CD4-positive, alpha-beta memory T cell (primary cell): ENCODE data around the gene NDUFV1. TPM values are rescaled to one million over a fixed set of nuclear protein-coding genes. Genes with fewer than 3 reads are reported as not detected.
A peak's percentile ranks its signal among the peaks of the same experiment; 100 is the strongest.

Source experiments
- CTCF ChIA-PET: fragments of 350-600 bp; sonication (Branson Sonifier 250); formaldehyde crosslinking; loops from one replicate; lab custom pipeline; 2021; ENCODE audit warnings: inconsistent platforms; ENCODE audit not compliant: partially characterized antibody; lab: Charles Lee
- POLR2A ChIA-PET: fragments of 350-600 bp; sonication (Branson Sonifier 250); formaldehyde crosslinking; loops from one replicate; lab custom pipeline; 2021; ENCODE audit not compliant: partially characterized antibody; lab: Charles Lee
- DNase-seq, 5 donors: peaks; one replicate each; pipeline versions ENCODE4 v3.0.0 to v3.0.0-alpha.2; 2020 to 2022; ENCODE audit warnings: mixed read lengths in 1 of 5
- H3K27ac ChIP-seq: one replicate; pipeline ENCODE4 v1.7.0; 2013; ENCODE audit warnings: low read depth, low read length
- H3K27me3 ChIP-seq: 2 replicates; pipeline ENCODE4 v1.7.0; 2013; ENCODE audit warnings: mild to moderate bottlenecking, low read length, moderate library complexity; ENCODE audit not compliant: insufficient read depth
- H3K36me3 ChIP-seq: 2 replicates; pipeline ENCODE4 v1.7.0; 2013; ENCODE audit warnings: mild to moderate bottlenecking, low read length, moderate library complexity; ENCODE audit not compliant: insufficient read depth
- H3K4me1 ChIP-seq: 2 replicates; pipeline ENCODE4 v1.7.0; 2013; ENCODE audit warnings: mild to moderate bottlenecking, low read length, moderate library complexity; ENCODE audit not compliant: insufficient read depth
- H3K4me3 ChIP-seq, 2 donors: one replicate each; pipeline ENCODE4 v1.7.0; 2013; ENCODE audit warnings: low read length in 2 of 2, mild to moderate bottlenecking in 1 of 2
- H3K9me3 ChIP-seq, 2 donors: one replicate each; pipeline ENCODE4 v1.7.0; 2013; ENCODE audit warnings: low read length in 2 of 2, control low read depth in 1 of 2; ENCODE audit not compliant: control insufficient read depth in 1 of 2
- H3K27ac Mint-ChIP-seq, 7 donors: one replicate each; pipeline ENCODE4 v1.8.0; 2020 to 2021; ENCODE audit warnings: mixed read lengths in 7 of 7, mild to moderate bottlenecking in 6 of 7, inconsistent platforms in 3 of 7, moderate library complexity in 3 of 7
- H3K27me3 Mint-ChIP-seq, 2 donors: one replicate each; pipeline ENCODE4 v1.8.0; 2020 to 2021; ENCODE audit warnings: mixed read lengths in 2 of 2
- H3K36me3 Mint-ChIP-seq, 2 donors: one replicate each; pipeline ENCODE4 v1.8.0; 2020 to 2021; ENCODE audit warnings: mixed read lengths in 2 of 2, inconsistent platforms in 1 of 2, mild to moderate bottlenecking in 1 of 2
- H3K4me1 Mint-ChIP-seq, 4 donors: one replicate each; pipeline ENCODE4 v1.8.0; 2020 to 2021; ENCODE audit warnings: mixed read lengths in 4 of 4, mild to moderate bottlenecking in 1 of 4
- H3K4me3 Mint-ChIP-seq, 8 donors: one replicate each; pipeline ENCODE4 v1.8.0; 2020 to 2021; ENCODE audit warnings: mixed read lengths in 8 of 8, mild to moderate bottlenecking in 7 of 8, moderate library complexity in 6 of 8, inconsistent platforms in 3 of 8
- H3K9me3 Mint-ChIP-seq, 8 donors: one replicate each; pipeline ENCODE4 v1.8.0; 2020 to 2021; ENCODE audit warnings: mixed read lengths in 8 of 8, mild to moderate bottlenecking in 5 of 8, inconsistent platforms in 3 of 8, moderate library complexity in 1 of 8
- intact Hi-C: fragments of 100-400 bp; cut with micrococcal nuclease; formaldehyde crosslinking; loops from one replicate; pipeline ENCODE4 v1.15.1; 2023
- polyA plus RNA-seq, 2 donors: library from polyadenylated mRNA; unstranded; fragments of 300-500 nt; fragmentation: Illumina TruSeq; gene quantifications; one replicate each; pipeline ENCODE4 v1.2.3, GENCODE V29; 2021
- total RNA-seq, 2 experiments: library from RNA; stranded (reverse); gene quantifications; one replicate each; pipeline ENCODE4 v1.2.3, GENCODE V29; 2021

The NDUFV1 gene
- total and polyA plus RNA-seq, 4 experiments from 2014 or later, result 124 to 212 (median 169) TPM

GRCh38 chr11:67627441-67627811 lies 20.7 kb downstream of the NDUFV1 start:
- Histone ChIP-seq H3K36me3 (no peaks in the 10 kb centered on the region), H3K9me3 (no peaks in the 10 kb centered on the region), H3K4me1 (peaks cover 14% of the 10 kb centered on the region), H3K27me3 (no peaks in the 10 kb centered on the region), H3K27ac (no peak overlapping the region), H3K4me3 (no peak overlapping the region)
- H3K9me3 Mint-ChIP-seq, result peaks cover 0 to 2% (median 0%) of the 10 kb centered on the region in 8 donors
- H3K4me1 Mint-ChIP-seq, result peaks cover 3 to 11% (median 8%) of the 10 kb centered on the region in 4 donors
- no peak overlapping the region for H3K27ac Mint-ChIP-seq
- POLR2A ChIA-PET, result interaction anchor here (2.9 kb wide), 1 partner anchor 13 kb away, joined by 12 read pairs; no protein-coding TSS in a partner anchor
- intact Hi-C loops, result loop anchor here (5.0 kb wide), 1 partner anchor 90 kb away; no protein-coding TSS in a partner anchor
- CTCF ChIA-PET, result interaction anchor here (1.1 to 6.3 kb wide), 6 partner anchors 8 to 35 kb away, joined by 3 to 67 read pairs (median 4); no protein-coding TSS in a partner anchor
- H3K27me3 Mint-ChIP-seq, result no peaks in the 10 kb centered on the region
- peak in 1 of 5 donors; percentile 26 for DNase-seq
- peak overlapping the region in 1 of 8 donors; percentile 39 for H3K4me3 Mint-ChIP-seq
- no peaks in the 10 kb centered on the region for H3K36me3 Mint-ChIP-seq

GRCh38 chr11:67627812-67628624 lies 21.3 kb downstream of the NDUFV1 start:
- Histone ChIP-seq H3K4me3 (no peak overlapping the region), H3K9me3 (no peaks in the 10 kb centered on the region), H3K4me1 (peaks cover 14% of the 10 kb centered on the region), H3K36me3 (no peaks in the 10 kb centered on the region), H3K27me3 (no peaks in the 10 kb centered on the region), H3K27ac (no peak overlapping the region)
- H3K27me3 Mint-ChIP-seq, result no peaks in the 10 kb centered on the region
- peak overlapping the region in 1 of 8 donors; percentile 39 for H3K4me3 Mint-ChIP-seq
- ChIA-PET POLR2A (interaction anchor here (0.7 to 3.2 kb wide), 4 partner anchors 14 to 226 kb away, joined by 3 to 33 read pairs (median 8); partner anchors contain the start of gene PPP1CA), CTCF (interaction anchor here (1.1 to 6.3 kb wide), 9 partner anchors 8 to 178 kb away, joined by 3 to 67 read pairs (median 4); partner anchors contain the start of gene GSTP1)
- no peak overlapping the region for H3K27ac Mint-ChIP-seq
- H3K9me3 Mint-ChIP-seq, result peaks cover 0 to 2% (median 0%) of the 10 kb centered on the region in 8 donors
- intact Hi-C loops, result loop anchor here (2.0 to 5.0 kb wide), 2 partner anchors 13 to 89 kb away; no protein-coding TSS in a partner anchor
- H3K4me1 Mint-ChIP-seq, result peaks cover 3 to 11% (median 8%) of the 10 kb centered on the region in 4 donors
- DNase-seq, result peak in 1 of 5 donors; percentile 24
- no peaks in the 10 kb centered on the region for H3K36me3 Mint-ChIP-seq

GRCh38 chr11:67628710-67629385 lies 22.1 kb downstream of the NDUFV1 start:
- peaks cover 14% of the 10 kb centered on the region for H3K4me1 ChIP-seq
- H3K4me3 Mint-ChIP-seq, result peak overlapping the region in 6 of 8 donors; percentile 38 to 84 (median 60)
- peaks cover 0 to 2% (median 0%) of the 10 kb centered on the region in 8 donors for H3K9me3 Mint-ChIP-seq
- ChIA-PET POLR2A (interaction anchor here (0.7 to 3.3 kb wide), 9 partner anchors 11 to 276 kb away, joined by 3 to 44 read pairs (median 11); partner anchors contain the start of genes ACY3, GSTP1, POLD4 and PPP1CA), CTCF (interaction anchor here (0.9 to 6.3 kb wide), 17 partner anchors 8 to 225 kb away, joined by 3 to 67 read pairs (median 4); partner anchors contain the start of genes ACY3, GSTP1 and TBC1D10C)
- no peaks in the 10 kb centered on the region for H3K9me3 ChIP-seq
- H3K36me3 ChIP-seq, result no peaks in the 10 kb centered on the region
- peak overlapping the region in 4 of 7 donors; percentile 32 to 75 (median 56) for H3K27ac Mint-ChIP-seq
- no peaks in the 10 kb centered on the region for H3K27me3 ChIP-seq
- no peaks in the 10 kb centered on the region for H3K27me3 Mint-ChIP-seq
- intact Hi-C loops, result loop anchor here (1.0 to 5.0 kb wide), 4 partner anchors 14 to 88 kb away; partner anchors contain the start of gene NDUFV1
- peak in 1 of 5 donors; percentile 37 for DNase-seq
- H3K36me3 Mint-ChIP-seq, result no peaks in the 10 kb centered on the region
- peaks cover 3 to 11% (median 8%) of the 10 kb centered on the region in 4 donors for H3K4me1 Mint-ChIP-seq
- H3K4me3 ChIP-seq, result peak overlapping the region in 1 of 2 donors; percentile 75
- peak overlapping the region; percentile 70 for H3K27ac ChIP-seq

GRCh38 chr11:67629386-67630227 lies 22.9 kb downstream of the NDUFV1 start, which contains the start of gene NUDT8:
TSS of gene NUDT8 (minus strand) at chr11:67629937. CDS start at chr11:67629911, 26 bp downstream.
- Mint-ChIP-seq H3K4me1 (peaks cover 3 to 11% (median 8%) of the 10 kb centered on the region in 4 donors), H3K36me3 (no peaks in the 10 kb centered on the region), H3K4me3 (peak within 1 kb of the TSS; percentile 84 to 91 (median 89)), H3K27ac (peak within 1 kb of the TSS; percentile 76 to 96 (median 93)), H3K27me3 (no peaks in the 10 kb centered on the region), H3K9me3 (peaks cover 0 to 2% (median 0%) of the 10 kb centered on the region in 8 donors)
- H3K27ac ChIP-seq, result peak within 1 kb of the TSS; percentile 81
- no peaks in the 10 kb centered on the region for H3K27me3 ChIP-seq
- intact Hi-C loops, result loop anchor here (1.0 to 5.0 kb wide), 6 partner anchors 15 to 276 kb away; partner anchors contain the start of genes NDUFV1 and POLD4
- CTCF ChIA-PET, result interaction anchor here (0.7 to 6.3 kb wide), 18 partner anchors 9 to 284 kb away, joined by 3 to 67 read pairs (median 4); partner anchors contain the start of genes ACY3, GSTP1 and TBC1D10C
- H3K9me3 ChIP-seq, result no peaks in the 10 kb centered on the region
- peaks cover 14% of the 10 kb centered on the region for H3K4me1 ChIP-seq
- H3K36me3 ChIP-seq, result no peaks in the 10 kb centered on the region
- H3K4me3 ChIP-seq, result peak within 1 kb of the TSS; percentile 3 to 84
- DNase-seq, result peak; percentile 86 to 88 (median 87)
- POLR2A ChIA-PET, result interaction anchor here (1.0 to 3.3 kb wide), 9 partner anchors 12 to 390 kb away, joined by 3 to 44 read pairs (median 11); partner anchors contain the start of genes ACY3, GSTP1, POLD4 and PPP1CA

- Mint-ChIP-seq H3K36me3 (no peaks in the 10 kb centered on the region), H3K27ac (peak overlapping the region; percentile 76 to 96 (median 93)), H3K9me3 (peaks cover 0 to 2% (median 0%) of the 10 kb centered on the region in 8 donors), H3K27me3 (no peaks in the 10 kb centered on the region), H3K4me1 (peaks cover 3 to 11% (median 7%) of the 10 kb centered on the region in 4 donors), H3K4me3 (peak overlapping the region; percentile 84 to 91 (median 89))
- no peaks in the 10 kb centered on the region for H3K36me3 ChIP-seq
- H3K9me3 ChIP-seq, result no peaks in the 10 kb centered on the region
- intact Hi-C loops, result loop anchor here (1.0 to 2.0 kb wide), 2 partner anchors 174 to 277 kb away; partner anchors contain the start of gene POLD4
- H3K27ac ChIP-seq, result peak overlapping the region; percentile 81
- no peaks in the 10 kb centered on the region for H3K27me3 ChIP-seq
- H3K4me3 ChIP-seq, result peak overlapping the region; percentile 3 to 84
- peak; percentile 89 to 92 (median 90) for DNase-seq
- ChIA-PET CTCF (interaction anchor here (0.7 to 6.3 kb wide), 14 partner anchors 13 to 284 kb away, joined by 3 to 67 read pairs (median 6); partner anchors contain the start of genes ACY3, GSTP1 and TBC1D10C), POLR2A (interaction anchor here (1.6 to 3.3 kb wide), 8 partner anchors 16 to 391 kb away, joined by 5 to 44 read pairs (median 18); partner anchors contain the start of genes ACY3, GSTP1, POLD4 and PPP1CA)
- H3K4me1 ChIP-seq, result peaks cover 14% of the 10 kb centered on the region
Observed at GRCh38 chr11:67630228-67630942, 23.6 kb downstream of the NDUFV1 start.
